Tibial nerve (tissue), 3 donors: ENCODE results near the gene HOXB5.

ENCODE experiments used
- POLR2A ChIP-seq, 2 donors: fragments of 450-650 bp; IDR thresholded peaks; one replicate each; pipeline ENCODE4 v1.6.1; 2017; ENCODE audit warnings: antibody characterized with exemption in 2 of 2, mild to moderate bottlenecking in 2 of 2, moderate library complexity in 2 of 2
- TF ChIP-seq, protein P1 (sequence below), 5 experiments: fragments of 200-600 bp in 3 of 5; fragments of 450-650 bp in 2 of 5; sonication (generic) in 3 of 5; IDR thresholded peaks; one replicate each; pipeline ENCODE4 v1.5.1; 2016 to 2019; ENCODE audit warnings: antibody characterized with exemption in 5 of 5, mild to moderate bottlenecking in 3 of 5, moderate library complexity in 2 of 5

DNA sequence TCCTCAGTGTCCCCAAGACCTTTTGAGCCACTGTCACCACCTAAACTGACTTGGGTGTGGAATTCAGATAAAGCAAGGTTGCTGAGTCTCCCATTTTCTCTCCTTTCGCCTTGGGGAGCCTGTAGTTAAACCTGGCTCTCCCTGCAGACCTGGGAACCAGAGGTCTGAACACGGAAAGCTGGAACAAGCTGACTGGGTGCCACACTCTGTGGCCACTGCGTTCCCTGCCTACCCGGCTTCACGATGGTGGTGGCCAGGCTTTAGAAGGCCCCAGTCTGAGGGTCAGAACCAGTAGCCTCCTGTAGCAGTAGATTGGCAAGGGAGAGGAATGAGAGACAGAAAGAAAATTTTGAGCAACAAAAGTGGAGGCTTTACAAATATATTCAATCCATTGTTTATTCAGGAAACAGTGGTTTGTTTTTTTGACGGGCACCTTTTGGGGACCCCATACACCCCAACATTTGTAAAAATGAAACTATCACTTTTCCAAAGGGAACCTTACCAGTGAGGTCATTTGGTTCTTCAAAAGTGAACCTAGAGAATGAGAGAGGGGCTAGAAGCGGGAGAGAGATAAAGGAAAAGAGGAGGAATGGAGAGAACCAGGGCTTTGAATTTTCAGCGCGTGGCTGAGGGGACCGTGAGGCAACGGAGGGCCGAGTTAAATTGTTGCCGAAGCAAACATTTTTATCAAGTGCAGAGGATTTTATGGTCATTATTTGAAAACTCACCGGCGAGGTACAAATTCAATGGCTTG is 23.3 kb upstream of the HOXB5 start:
- no peak for TF ChIP-seq POLR2A (IDR thresholded peaks at IDR 0.05)
- TF ChIP-seq, protein P1, sequence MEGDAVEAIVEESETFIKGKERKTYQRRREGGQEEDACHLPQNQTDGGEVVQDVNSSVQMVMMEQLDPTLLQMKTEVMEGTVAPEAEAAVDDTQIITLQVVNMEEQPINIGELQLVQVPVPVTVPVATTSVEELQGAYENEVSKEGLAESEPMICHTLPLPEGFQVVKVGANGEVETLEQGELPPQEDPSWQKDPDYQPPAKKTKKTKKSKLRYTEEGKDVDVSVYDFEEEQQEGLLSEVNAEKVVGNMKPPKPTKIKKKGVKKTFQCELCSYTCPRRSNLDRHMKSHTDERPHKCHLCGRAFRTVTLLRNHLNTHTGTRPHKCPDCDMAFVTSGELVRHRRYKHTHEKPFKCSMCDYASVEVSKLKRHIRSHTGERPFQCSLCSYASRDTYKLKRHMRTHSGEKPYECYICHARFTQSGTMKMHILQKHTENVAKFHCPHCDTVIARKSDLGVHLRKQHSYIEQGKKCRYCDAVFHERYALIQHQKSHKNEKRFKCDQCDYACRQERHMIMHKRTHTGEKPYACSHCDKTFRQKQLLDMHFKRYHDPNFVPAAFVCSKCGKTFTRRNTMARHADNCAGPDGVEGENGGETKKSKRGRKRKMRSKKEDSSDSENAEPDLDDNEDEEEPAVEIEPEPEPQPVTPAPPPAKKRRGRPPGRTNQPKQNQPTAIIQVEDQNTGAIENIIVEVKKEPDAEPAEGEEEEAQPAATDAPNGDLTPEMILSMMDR (IDR thresholded peaks at IDR 0.05) = no peak
